ENCODE results near the gene COL1A2. TPM values are rescaled to one million over a fixed set of nuclear protein-coding genes. Genes with fewer than 3 reads are reported as not detected.

COL1A2 gene
- total RNA-seq, 4 donors from 2014 or later, result 59.1 to 10,885 (median 259) TPM

- Histone ChIP-seq H3K27ac (no peak overlapping the region), H3K4me3 (no peak overlapping the region), H3K9me3 (no peaks in the 10 kb centered on the region), H3K27me3 (no peaks in the 10 kb centered on the region), H3K4me1 (no peaks in the 10 kb centered on the region), H3K36me3 (no peaks in the 10 kb centered on the region)
- no peak for DNase-seq
- TF ChIP-seq POLR2A (IDR thresholded peaks at IDR 0.05) (no peak), CTCF (IDR thresholded peaks at IDR 0.05) (no peak)
- intact Hi-C loops (cut with DNase I; ENCODE audit: low total_unique reads), result no loop called here
Observed at GRCh38 chr7:94386416-94386815, 8.3 kb upstream of the COL1A2 start.

DNA sequence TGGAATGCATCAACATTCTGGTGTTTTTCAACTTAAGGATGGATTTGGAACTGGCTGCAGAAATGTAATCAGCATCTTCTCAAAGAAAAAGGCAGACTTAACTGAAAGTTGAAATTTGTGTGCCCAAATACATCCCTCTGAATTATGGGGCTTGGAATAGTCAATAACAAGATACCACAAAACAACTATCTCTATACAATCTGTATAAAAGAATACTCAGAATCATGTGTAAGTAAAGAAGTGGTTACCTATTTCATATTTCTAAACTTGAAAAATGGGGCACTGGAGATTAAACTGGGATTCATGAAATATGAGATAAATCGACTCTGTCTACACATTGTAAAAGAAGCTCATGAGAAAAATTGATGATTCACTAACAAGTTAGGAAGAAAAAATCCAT is 6.2 kb upstream of the COL1A2 start:
- no peak for TF ChIP-seq CTCF (IDR thresholded peaks at IDR 0.05)
- TF ChIP-seq POLR2A (IDR thresholded peaks at IDR 0.05), result no peak
- no peak overlapping the region for H3K4me3 ChIP-seq
- DNase-seq, result no peak
- no peaks in the 10 kb centered on the region for H3K36me3 ChIP-seq
- H3K9me3 ChIP-seq, result no peaks in the 10 kb centered on the region
- intact Hi-C loops (cut with DNase I; ENCODE audit: low total_unique reads), result no loop called here
- no peak overlapping the region for H3K27ac ChIP-seq
- H3K27me3 ChIP-seq, result no peaks in the 10 kb centered on the region
- no peaks in the 10 kb centered on the region for H3K4me1 ChIP-seq

DNA sequence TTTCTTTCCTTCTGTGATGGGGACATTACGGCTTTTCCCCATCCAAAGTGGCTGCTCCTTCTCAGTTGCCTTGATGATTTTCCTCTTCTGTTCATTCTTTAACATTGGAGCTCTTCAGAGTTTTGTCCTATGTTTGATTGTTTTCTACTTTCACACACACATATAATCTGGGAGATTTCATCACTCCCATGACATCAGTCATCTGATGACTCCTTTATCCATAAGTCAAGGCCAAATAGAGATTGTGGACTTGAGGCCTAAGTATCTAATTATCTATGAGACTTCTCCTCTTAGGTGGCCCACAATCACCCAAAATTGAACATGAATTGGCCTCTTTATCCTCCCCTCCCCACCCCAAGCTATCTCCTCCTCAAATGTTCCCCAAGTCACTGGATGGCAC is 5.3 kb upstream of the COL1A2 start:
- intact Hi-C loops (cut with DNase I; ENCODE audit: low total_unique reads), result no loop called here
- no peak overlapping the region for H3K27ac ChIP-seq

DNA sequence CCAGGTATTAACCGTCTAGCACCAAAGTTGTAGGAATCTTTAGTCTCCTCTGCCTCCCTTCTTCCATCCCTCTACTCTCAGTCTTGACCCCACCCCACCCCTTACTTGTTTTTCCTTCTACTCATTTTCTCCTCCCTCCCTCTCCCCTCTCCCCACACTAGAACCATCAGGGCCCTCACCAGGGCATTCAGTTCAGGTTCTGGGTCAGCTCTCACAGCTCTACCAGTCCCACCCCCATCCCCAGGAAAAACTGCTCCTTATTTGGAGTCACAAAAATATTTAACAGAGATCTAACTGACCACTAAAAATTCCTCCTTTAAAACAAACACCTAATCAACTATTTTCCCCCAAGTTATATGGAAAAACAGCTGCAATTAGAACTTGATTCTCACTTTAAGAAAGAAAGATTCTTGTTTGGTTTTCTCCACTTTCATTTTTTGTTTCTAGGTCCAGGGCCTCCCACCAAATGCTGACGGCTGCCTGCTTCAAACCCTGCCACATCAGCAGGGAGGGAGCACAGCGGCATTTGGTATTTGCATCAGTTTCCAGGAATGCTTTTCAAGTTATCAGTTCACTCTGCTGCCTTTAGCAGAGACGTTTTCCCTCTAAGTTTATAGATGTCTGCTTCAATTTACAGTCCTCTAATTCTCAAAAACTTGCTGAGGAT is 2.8 kb upstream of the COL1A2 start:
- Histone ChIP-seq H3K36me3 (no peaks in the 10 kb centered on the region), H3K27ac (peak overlapping the region; percentile 90 to 98), H3K4me3 (no peak overlapping the region), H3K9me3 (no peaks in the 10 kb centered on the region), H3K27me3 (no peaks in the 10 kb centered on the region), H3K4me1 (no peaks in the 10 kb centered on the region)
- TF ChIP-seq CTCF (IDR thresholded peaks at IDR 0.05), result no peak
- peak in 1 of 2 donors; percentile 36 for TF ChIP-seq POLR2A (IDR thresholded peaks at IDR 0.05)
- DNase-seq, result peak; percentile 44 to 46
- intact Hi-C loops (cut with DNase I; ENCODE audit: low total_unique reads), result no loop called here

More for the DNA sequence above, 5.3 kb upstream of the COL1A2 start:
- no peaks in the 10 kb centered on the region for H3K36me3 ChIP-seq
- no peaks in the 10 kb centered on the region for H3K27me3 ChIP-seq
- H3K4me3 ChIP-seq, result no peak overlapping the region
- no peak for DNase-seq
- no peaks in the 10 kb centered on the region for H3K4me1 ChIP-seq
- H3K9me3 ChIP-seq, result no peaks in the 10 kb centered on the region
- TF ChIP-seq CTCF (IDR thresholded peaks at IDR 0.05) (no peak), POLR2A (IDR thresholded peaks at IDR 0.05) (no peak)

GRCh38 chr7:94392393-94392786 is 2.3 kb upstream of the COL1A2 start:
- no peaks in the 10 kb centered on the region for H3K27me3 ChIP-seq
- intact Hi-C loops (cut with DNase I; ENCODE audit: low total_unique reads), result no loop called here
- TF ChIP-seq CTCF (IDR thresholded peaks at IDR 0.05) (no peak), POLR2A (IDR thresholded peaks at IDR 0.05) (no peak)
- DNase-seq, result no peak
- H3K36me3 ChIP-seq, result no peaks in the 10 kb centered on the region
- H3K27ac ChIP-seq, result peak overlapping the region; percentile 90 to 98
- no peaks in the 10 kb centered on the region for H3K4me1 ChIP-seq
- no peaks in the 10 kb centered on the region for H3K9me3 ChIP-seq
- no peak overlapping the region for H3K4me3 ChIP-seq
